ENCODE measurements around the gene ZBTB43.
"Not testable (repeated sequence)": the region's sequence is repeated elsewhere in the genome, so short reads cannot be mapped to it uniquely, and the experiment has no call there.

The ZBTB43 gene

DNA sequence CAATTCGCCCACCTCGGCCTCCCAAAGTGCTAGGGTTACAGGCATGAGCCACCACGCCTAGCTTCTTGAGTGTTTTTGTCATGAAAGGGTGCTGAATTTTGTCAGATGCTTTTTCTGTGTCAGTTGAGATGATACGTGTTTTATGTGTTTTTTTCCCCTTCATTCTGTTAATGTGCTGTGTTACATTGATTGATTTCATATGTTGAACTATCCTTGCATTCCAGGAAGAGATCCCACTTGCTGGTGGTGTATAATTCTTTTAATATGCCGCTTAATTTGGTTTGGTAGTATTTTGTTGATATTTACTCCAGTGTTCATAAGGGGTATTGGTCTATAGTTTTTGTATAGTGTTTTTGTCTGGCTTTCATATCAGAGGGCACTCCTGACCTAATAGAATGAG, 13.6 kb downstream of the ZBTB43 start:
- intact Hi-C loops (cut with DNase I), result no loop called here
- DNase-seq, result no peak

DNA sequence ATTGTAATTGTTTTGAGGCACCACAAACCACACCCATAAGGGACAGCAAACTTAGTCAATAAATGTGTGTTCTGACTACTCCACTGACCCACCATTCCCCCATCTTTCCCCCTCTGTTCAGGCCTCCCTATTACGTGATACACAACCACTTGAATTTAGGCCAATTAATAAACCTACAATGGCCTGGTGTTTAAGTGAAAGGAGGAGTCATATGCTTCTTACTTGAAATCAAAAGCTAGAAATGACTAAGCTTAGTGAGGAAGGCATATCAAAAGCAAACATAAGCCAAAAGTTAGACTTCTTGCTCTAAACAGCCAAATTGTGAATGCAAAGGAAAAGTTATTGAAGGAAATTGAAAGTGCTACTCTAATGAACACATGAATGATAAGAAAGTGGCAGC, 14.6 kb downstream of the ZBTB43 start:
- no peak for DNase-seq
- intact Hi-C loops (cut with DNase I), result no loop called here

- intact Hi-C loops (cut with DNase I), result no loop called here
- peak in 25 of 42 donors; percentile 34 to 81 (median 59) for DNase-seq
Measured at GRCh38 chr9:126822278-126822677, 17.4 kb downstream of the ZBTB43 start.

DNA sequence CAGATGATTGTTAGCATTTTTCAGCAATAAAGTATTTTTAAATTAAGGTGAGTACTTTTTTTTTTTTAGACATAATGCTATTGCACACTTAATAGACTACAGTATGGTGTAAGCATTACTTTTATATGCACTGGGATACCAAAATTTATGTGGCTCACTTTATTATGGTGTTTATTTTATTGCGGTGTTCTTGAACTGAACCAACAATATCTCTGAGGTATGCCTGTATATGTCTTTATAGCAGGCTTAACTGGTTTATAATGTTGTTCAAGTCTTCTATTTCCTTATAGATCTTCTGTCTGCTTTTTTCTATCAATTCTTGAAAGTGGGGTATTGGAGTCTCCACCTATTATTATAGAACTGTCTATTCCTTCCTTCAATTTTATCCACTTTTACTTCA, 18.0 kb downstream of the ZBTB43 start:
- DNase-seq, result no peak
- intact Hi-C loops (cut with DNase I), result no loop called here

GRCh38 chr9:126824052-126824451, 19.2 kb downstream of the ZBTB43 start:
- intact Hi-C loops (cut with DNase I); DNase-seq: not testable (repeated sequence)

DNA sequence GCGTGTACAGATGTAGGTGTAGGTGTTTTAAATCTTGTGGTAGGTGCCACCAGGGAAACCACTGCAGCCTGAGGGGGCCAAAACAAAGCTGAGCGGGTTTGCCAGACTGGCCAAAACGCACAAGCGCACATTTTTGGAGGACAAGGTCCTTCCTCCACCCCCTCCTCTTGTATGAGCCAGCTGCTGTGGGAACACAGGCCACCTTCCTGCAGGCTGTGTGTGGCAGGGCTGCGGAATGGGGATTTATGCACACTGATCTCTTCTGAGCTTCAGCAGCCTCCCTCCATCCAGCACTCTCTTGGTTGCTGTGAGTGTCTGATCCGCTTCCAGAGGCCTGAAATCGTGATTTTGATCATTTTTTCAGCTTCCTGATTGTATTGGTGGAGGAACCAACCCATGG, 22.4 kb downstream of the ZBTB43 start:
- intact Hi-C loops (cut with DNase I), result no loop called here
- DNase-seq, result no peak

DNA sequence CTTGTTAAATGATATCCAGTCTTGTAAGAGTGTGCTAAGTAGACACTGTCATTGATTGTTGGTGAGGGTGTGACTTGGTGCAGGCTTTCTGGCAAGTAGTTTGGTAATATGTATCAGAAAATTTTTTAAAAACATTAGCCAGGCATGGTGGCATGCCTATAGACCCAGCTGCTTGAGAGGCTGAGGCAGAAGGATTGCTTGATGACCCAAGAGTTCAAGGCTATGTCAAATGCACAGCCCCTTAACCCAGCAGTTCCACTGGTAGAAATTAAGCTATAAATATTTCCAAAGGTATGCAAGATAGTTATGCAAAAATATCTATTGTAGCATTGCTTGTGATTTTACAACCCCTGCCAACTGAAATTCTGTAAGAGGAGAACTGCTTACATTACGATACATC, 24.2 kb downstream of the ZBTB43 start:
- DNase-seq, result no peak
- intact Hi-C loops (cut with DNase I), result no loop called here

- DNase-seq, result no peak
- intact Hi-C loops (cut with DNase I), result no loop called here
Measured at GRCh38 chr9:126830827-126831226, 26.0 kb downstream of the ZBTB43 start.

- intact Hi-C loops (cut with DNase I), result no loop called here
- peak in 1 of 42 donors; percentile 30 for DNase-seq
Measured at GRCh38 chr9:126832440-126832839, 27.6 kb downstream of the ZBTB43 start.

GRCh38 chr9:126833020-126833419, 28.2 kb downstream of the ZBTB43 start:
- peak in 1 of 42 donors; percentile 24 for DNase-seq
- intact Hi-C loops (cut with DNase I), result no loop called here

GRCh38 chr9:126833710-126834345, 29.0 kb downstream of the ZBTB43 start:
- intact Hi-C loops (cut with DNase I), result no loop called here
- DNase-seq, result peak in 6 of 42 donors; percentile 27 to 61 (median 46)

DNA sequence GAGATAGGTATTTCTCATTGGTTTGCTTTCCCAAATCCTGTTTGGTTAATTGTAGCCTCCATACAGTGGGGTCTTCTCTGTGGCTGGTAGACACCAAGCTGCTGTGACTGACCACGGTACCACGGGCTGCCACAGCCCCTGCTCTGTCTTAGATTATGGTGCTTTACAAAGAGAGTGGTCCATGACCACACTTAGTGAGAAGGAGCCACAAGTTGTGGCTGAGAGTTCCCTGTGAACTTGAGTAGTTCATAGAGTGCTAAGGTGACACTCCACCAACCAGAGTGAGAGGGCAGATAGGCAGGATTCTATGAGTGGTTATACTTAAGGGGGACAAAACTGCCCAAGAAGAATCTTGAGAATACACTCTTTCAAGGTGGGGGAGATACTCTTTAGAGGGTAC, 29.8 kb downstream of the ZBTB43 start:
- DNase-seq, result peak in 1 of 42 donors; percentile 23
- intact Hi-C loops (cut with DNase I), result no loop called here

DNA sequence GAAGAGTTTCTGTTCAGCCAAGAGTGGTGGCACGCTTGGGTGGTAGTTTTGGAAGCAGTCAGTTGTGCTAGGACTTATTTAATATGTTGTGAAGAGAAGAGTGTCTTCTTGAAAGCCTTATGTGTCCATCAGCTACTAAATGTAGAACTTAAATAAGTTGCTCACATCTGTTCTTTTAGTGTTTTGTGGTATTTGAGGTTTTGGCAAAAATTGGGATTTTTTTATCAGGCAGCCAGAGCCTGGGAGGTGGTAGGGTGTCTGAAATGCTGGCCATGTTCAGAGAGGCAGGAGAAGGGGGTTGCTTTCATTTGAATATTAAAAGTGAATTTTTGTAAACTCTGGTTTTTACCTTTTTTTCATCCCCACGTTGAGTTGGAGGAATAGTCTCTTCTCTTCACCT, 31.4 kb downstream of the ZBTB43 start:
- intact Hi-C loops (cut with DNase I), result no loop called here
- DNase-seq, result no peak

GRCh38 chr9:126838055-126838811, 33.4 kb downstream of the ZBTB43 start:
- DNase-seq, result peak in 1 of 42 donors; percentile 19
- intact Hi-C loops (cut with DNase I), result no loop called here

- intact Hi-C loops (cut with DNase I), result no loop called here
- peak in 1 of 42 donors; percentile 16 for DNase-seq
Measured at GRCh38 chr9:126838895-126839294, 34.1 kb downstream of the ZBTB43 start.

DNA sequence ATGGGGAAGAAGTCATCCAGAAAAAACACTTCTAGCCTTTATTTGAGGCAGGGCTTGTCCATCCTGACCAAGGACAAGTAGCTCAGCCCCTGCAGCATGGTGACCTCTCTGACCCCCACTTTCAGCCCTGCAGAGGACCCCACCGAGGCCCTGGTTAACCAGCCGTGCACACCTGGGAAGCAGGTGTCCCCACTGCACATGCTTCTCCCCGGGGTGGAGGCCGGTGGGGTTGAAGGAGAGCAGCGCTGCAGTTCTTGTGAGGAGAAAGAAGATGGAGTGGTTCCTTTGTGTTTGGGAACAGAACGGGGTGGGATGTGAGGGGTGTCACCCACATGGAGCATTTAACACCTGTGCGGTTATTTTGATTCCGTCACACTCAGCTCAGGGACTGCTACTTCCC, 34.5 kb downstream of the ZBTB43 start:
- peak in 1 of 42 donors; percentile 28 for DNase-seq
- intact Hi-C loops (cut with DNase I), result no loop called here

- intact Hi-C loops (cut with DNase I), result no loop called here
- DNase-seq, result no peak
Measured at GRCh38 chr9:126842220-126842842, 37.5 kb downstream of the ZBTB43 start.

DNA sequence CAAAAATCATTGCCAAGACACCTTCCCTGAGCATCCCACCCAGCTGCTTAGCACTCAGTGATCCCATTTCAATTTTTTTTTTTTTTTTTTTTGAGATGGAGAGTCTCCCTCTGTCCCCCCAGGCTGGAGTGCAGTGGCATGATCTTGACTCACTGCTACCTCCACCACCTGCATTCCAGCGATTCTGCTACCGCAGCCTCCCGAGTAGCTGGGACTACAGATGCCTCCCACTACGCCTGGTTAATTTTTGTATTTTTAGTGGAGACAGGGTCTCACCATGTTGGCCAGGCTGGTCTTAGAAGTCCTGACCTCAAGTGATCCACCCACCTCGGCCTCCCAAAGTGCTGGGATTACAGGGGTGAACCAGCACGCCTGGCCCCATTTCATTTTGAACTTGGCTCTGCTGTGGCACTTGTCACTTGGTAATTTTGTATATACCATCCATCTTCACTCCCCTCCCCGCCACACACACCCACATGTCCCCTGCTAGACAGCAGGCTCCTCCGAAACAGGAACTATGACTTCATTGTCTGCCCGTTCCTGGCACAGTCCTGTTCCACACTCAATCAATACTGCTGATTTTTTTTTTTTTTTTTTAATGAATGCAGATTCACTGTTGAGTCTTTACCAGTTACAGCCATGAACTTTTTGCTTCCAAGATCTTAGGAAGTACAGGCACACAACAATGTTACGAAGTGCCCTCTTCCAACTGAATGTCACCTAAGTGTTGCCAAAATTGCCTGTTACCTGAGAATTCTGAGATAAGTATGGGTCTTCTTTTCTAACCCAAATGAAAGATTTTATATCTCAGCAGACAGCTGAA, 38.3 kb downstream of the ZBTB43 start:
- intact Hi-C loops (cut with DNase I), result no loop called here
- DNase-seq, result peak; percentile 45 to 93 (median 80)

DNA sequence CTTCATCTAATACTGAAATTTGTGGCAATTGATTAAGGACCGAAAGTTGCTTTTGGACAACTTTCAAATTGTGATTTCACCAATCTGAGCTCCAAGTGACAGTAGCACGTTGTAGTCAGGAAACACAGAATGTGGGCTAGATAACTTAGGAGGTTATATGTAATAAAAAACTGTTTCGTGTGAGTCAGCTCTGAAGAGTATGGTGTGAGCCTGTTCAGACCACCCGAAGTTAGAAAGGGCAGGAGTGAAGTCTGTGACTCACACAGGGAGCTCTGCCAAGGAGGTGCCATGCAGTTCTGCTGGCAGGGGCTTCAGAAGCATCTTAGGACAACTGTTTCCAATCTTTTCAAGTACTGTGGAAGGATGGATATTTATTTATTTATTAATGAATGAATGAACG, 39.2 kb downstream of the ZBTB43 start:
- DNase-seq, result peak in 11 of 42 donors; percentile 33 to 78 (median 47)
- intact Hi-C loops (cut with DNase I), result no loop called here

- intact Hi-C loops (cut with DNase I), result no loop called here
- no peak for DNase-seq
Measured at GRCh38 chr9:126847051-126847450, 42.2 kb downstream of the ZBTB43 start.

Measured in head of caudate nucleus (tissue), 42 donors.